Stimulated activated CD4-positive, alpha-beta T cell treated with anti-CD3 and anti-CD28 coated beads, Interleukin-12 subunit alpha, Interleukin-12 subunit beta, amount 100 ng/mL, for 4 hours (primary cell): Measurements from ENCODE around the gene DRG2.

Source experiments
- DNase-seq: peaks from one replicate; pipeline ENCODE4 v3.0.0-alpha.2; 2020

Gene DRG2

GRCh38 chr17:18144855-18145254, 57.1 kb downstream of the DRG2 start:
- DNase-seq: no peak

- DNase-seq: no peak
These were observed 58.1 kb downstream of the DRG2 start for GRCh38 chr17:18145811-18146210.

GRCh38 chr17:18146259-18146658, 58.5 kb downstream of the DRG2 start:
- DNase-seq: no peak

- DNase-seq: no peak
These were observed 59.2 kb downstream of the DRG2 start for GRCh38 chr17:18146980-18147379.

GRCh38 chr17:18148586-18148985, 60.8 kb downstream of the DRG2 start:
- no peak for DNase-seq

GRCh38 chr17:18151290-18151689, 63.5 kb downstream of the DRG2 start:
- DNase-seq: no peak

GRCh38 chr17:18155179-18155578, 67.4 kb downstream of the DRG2 start:
- no peak for DNase-seq

- no peak for DNase-seq
These were observed 68.6 kb downstream of the DRG2 start for GRCh38 chr17:18156171-18156975.

- no peak for DNase-seq
These were observed 69.2 kb downstream of the DRG2 start for GRCh38 chr17:18156976-18157280.
